Keratinocyte (primary cell): Measurements from ENCODE around the gene CPSF3. TPM values are rescaled to one million over a fixed set of nuclear protein-coding genes. Genes with fewer than 3 reads are reported as not detected.

Experiments used
- DNase-seq: peaks from one replicate; pipeline ENCODE4 v3.0.0-alpha.2; 2011; ENCODE audit warnings: low read depth, missing footprints, low spot score
- FAIRE-seq: peaks from 2 replicates; lab custom pipeline; 2011; peaks lifted over from hg19 to GRCh38; lab: Jason Lieb, UNC
- H2AFZ ChIP-seq: 2 replicates; pipeline ENCODE4 v1.6.0; 2012; ENCODE audit warnings: low read length, control low read depth, inconsistent platforms; ENCODE audit not compliant: control insufficient read depth
- H3K27ac ChIP-seq: 2 replicates; pipeline ENCODE4 v1.5.1; 2011; ENCODE audit warnings: low read length; ENCODE audit not compliant: control insufficient read depth, insufficient read depth
- H3K27me3 ChIP-seq: 3 replicates; pipeline ENCODE4 v1.6.0; 2011; ENCODE audit warnings: low read length; ENCODE audit not compliant: control insufficient read depth, insufficient read depth; ENCODE audit errors: extremely low read depth
- H3K36me3 ChIP-seq, 2 experiments: 2 replicates in 1 of 2; 3 replicates in 1 of 2; pipeline ENCODE4 v1.5.1; 2011; ENCODE audit warnings: low read length in 2 of 2, mild to moderate bottlenecking in 1 of 2; ENCODE audit not compliant: control insufficient read depth in 2 of 2, insufficient read depth in 2 of 2; ENCODE audit errors: extremely low read depth in 1 of 2
- H3K4me1 ChIP-seq: 3 replicates; pipeline ENCODE4 v1.5.1; 2011; ENCODE audit warnings: low read length; ENCODE audit not compliant: control insufficient read depth, insufficient read depth; ENCODE audit errors: extremely low read depth
- H3K4me2 ChIP-seq: 3 replicates; pipeline ENCODE4 v1.6.0; 2011; ENCODE audit warnings: low read depth, low read length; ENCODE audit not compliant: control insufficient read depth, insufficient read depth; ENCODE audit errors: extremely low read depth
- H3K4me3 ChIP-seq, 3 experiments: fragments of 200-600 bp in 1 of 3; sonication (generic) in 1 of 3; 2 replicates in 2 of 3; 3 replicates in 1 of 3; pipeline ENCODE4 v1.5.1; 2011 to 2016; ENCODE audit warnings: low read length in 3 of 3, mild to moderate bottlenecking in 3 of 3, control low read depth in 2 of 3, inconsistent platforms in 1 of 3, low read depth in 1 of 3, mixed read lengths in 1 of 3, mixed run types in 1 of 3, moderate library complexity in 1 of 3; ENCODE audit not compliant: control insufficient read depth in 2 of 3, insufficient read depth in 2 of 3; ENCODE audit errors: extremely low read depth in 1 of 3
- H3K79me2 ChIP-seq: 2 replicates; pipeline ENCODE4 v1.6.0; 2012; ENCODE audit warnings: low read length; ENCODE audit not compliant: control insufficient read depth, insufficient read depth
- H3K9ac ChIP-seq: 3 replicates; pipeline ENCODE4 v1.6.0; 2011; ENCODE audit warnings: low read length; ENCODE audit not compliant: control insufficient read depth, insufficient read depth; ENCODE audit errors: extremely low read depth
- H3K9me1 ChIP-seq: 3 replicates; pipeline ENCODE4 v1.6.0; 2011; ENCODE audit warnings: low read length; ENCODE audit not compliant: control insufficient read depth, insufficient read depth; ENCODE audit errors: extremely low read depth
- H3K9me3 ChIP-seq: 2 replicates; pipeline ENCODE4 v1.5.1; 2012; ENCODE audit warnings: low read depth, low read length; ENCODE audit not compliant: control insufficient read depth
- H4K20me1 ChIP-seq: 3 replicates; pipeline ENCODE4 v1.6.0; 2011; ENCODE audit warnings: low read length; ENCODE audit not compliant: control insufficient read depth, insufficient read depth; ENCODE audit errors: extremely low read depth
- EZH2 ChIP-seq: IDR thresholded peaks from one replicate; pipeline ENCODE4 v1.6.1; 2012; ENCODE audit warnings: inconsistent platforms, mild to moderate bottlenecking, low read length, moderate library complexity
- dilution Hi-C: fragments of 300-500 bp; cut with MboI; formaldehyde crosslinking; loops from one replicate; pipeline ENCODE4 v1.7.0; 2020; ENCODE audit warnings: low sequenced_read_pairs; ENCODE audit not compliant: extremely low pct_ligation_motif_present
- polyA plus RNA-seq, 5 experiments: library from polyadenylated mRNA; depleted of rRNA in 3 of 5; stranded (reverse) in 3 of 5; stranded (forward) in 1 of 5; unstranded in 1 of 5; fragments of >200 nt; gene quantifications; 1 replicate in 1 of 5; 2 replicates in 3 of 5; 3 replicates in 1 of 5; pipeline versions ENCODE4 v1.2.1 to v1.2.3, GENCODE V29; 2011 to 2012; ENCODE audit warnings: missing spikeins in 2 of 5, low read depth in 1 of 5, low replicate concordance in 1 of 5
- TF ChIP-seq, protein P1 (sequence below), 3 experiments: IDR thresholded peaks in 1 of 3; conservative IDR thresholded peaks in 1 of 3; optimal IDR thresholded peaks in 1 of 3; 2 replicates in 2 of 3; 3 replicates in 1 of 3; pipeline versions ENCODE3 to v1.5.1; 2011; ENCODE audit warnings: low read length in 3 of 3, mild to moderate bottlenecking in 3 of 3, moderate library complexity in 2 of 3, control low read depth in 1 of 3, inconsistent platforms in 1 of 3; ENCODE audit not compliant: insufficient read depth in 2 of 3; ENCODE audit errors: extremely low read depth in 1 of 3

CPSF3 gene
- polyA plus RNA-seq, 1 donor (not counting 4 experiments of a cell fraction or from before 2014, with no cell fraction given), result 31.1 TPM

DNA sequence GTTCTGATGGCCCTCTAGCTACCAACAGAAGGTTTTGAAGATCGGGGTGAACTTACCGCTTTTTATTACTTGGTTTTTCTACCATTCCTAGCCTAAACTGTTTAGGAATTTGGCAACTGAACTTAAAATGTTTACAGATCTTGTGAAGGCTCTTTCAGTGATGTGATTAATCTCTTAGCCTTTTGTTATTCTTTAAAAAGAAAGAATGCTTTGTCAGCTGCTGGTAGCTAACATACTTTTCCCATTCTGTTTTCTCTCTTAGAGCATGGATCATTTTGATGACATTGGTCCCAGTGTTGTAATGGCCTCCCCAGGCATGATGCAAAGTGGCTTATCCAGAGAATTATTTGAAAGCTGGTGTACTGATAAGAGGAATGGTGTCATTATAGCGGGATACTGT, 18.1 kb downstream of the CPSF3 start:
- FAIRE-seq, result no peak
- H3K27ac ChIP-seq, result no peak overlapping the region
- TF ChIP-seq, protein P1, sequence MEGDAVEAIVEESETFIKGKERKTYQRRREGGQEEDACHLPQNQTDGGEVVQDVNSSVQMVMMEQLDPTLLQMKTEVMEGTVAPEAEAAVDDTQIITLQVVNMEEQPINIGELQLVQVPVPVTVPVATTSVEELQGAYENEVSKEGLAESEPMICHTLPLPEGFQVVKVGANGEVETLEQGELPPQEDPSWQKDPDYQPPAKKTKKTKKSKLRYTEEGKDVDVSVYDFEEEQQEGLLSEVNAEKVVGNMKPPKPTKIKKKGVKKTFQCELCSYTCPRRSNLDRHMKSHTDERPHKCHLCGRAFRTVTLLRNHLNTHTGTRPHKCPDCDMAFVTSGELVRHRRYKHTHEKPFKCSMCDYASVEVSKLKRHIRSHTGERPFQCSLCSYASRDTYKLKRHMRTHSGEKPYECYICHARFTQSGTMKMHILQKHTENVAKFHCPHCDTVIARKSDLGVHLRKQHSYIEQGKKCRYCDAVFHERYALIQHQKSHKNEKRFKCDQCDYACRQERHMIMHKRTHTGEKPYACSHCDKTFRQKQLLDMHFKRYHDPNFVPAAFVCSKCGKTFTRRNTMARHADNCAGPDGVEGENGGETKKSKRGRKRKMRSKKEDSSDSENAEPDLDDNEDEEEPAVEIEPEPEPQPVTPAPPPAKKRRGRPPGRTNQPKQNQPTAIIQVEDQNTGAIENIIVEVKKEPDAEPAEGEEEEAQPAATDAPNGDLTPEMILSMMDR (optimal IDR thresholded peaks at IDR 0.05 in 1 of 3, IDR thresholded peaks at IDR 0.05 in 1 of 3, conservative IDR thresholded peaks at IDR 0.05 in 1 of 3; ENCODE audit: extremely low read depth in 1 of 3, insufficient read depth in 2 of 3, low read length in 3 of 3), result no peak
- no peak for TF ChIP-seq EZH2

DNA sequence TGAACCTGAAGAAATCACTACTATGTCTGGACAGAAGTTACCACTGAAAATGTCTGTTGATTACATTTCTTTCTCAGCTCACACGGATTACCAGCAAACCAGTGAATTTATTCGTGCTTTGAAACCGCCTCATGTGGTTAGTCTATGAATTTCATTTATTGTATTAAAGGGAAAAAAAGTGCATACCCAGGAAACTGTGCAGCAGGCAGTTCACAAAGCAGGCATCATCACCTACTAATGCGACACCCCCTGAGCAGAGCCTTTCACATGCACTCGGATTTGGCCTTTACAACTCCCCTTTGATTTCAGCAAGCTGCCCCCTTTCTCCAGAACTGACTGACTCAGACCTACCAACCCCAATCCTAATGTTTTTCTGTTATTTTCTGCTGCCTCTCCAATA, 20.1 kb downstream of the CPSF3 start:
- no peaks in the 10 kb centered on the region for H3K27me3 ChIP-seq
- H3K9ac ChIP-seq, result no peak overlapping the region
- no peaks in the 10 kb centered on the region for H3K9me1 ChIP-seq
- FAIRE-seq (no peak), DNase-seq (no peak)
- no peaks in the 10 kb centered on the region for H3K79me2 ChIP-seq
- H3K4me3 ChIP-seq, result no peak overlapping the region
- H3K4me2 ChIP-seq, result no peak overlapping the region
- no peaks in the 10 kb centered on the region for H4K20me1 ChIP-seq
- H3K36me3 ChIP-seq, result peaks cover 17 to 20% of the 10 kb centered on the region in 2 experiments
- dilution Hi-C loops, result no loop called here
- TF ChIP-seq, protein P1 (optimal IDR thresholded peaks at IDR 0.05 in 1 of 3, IDR thresholded peaks at IDR 0.05 in 1 of 3, conservative IDR thresholded peaks at IDR 0.05 in 1 of 3; ENCODE audit: extremely low read depth in 1 of 3, insufficient read depth in 2 of 3, low read length in 3 of 3), result no peak
- TF ChIP-seq EZH2, result no peak
- no peaks in the 10 kb centered on the region for H3K4me1 ChIP-seq
- H3K27ac ChIP-seq, result no peak overlapping the region
- no peaks in the 10 kb centered on the region for H3K9me3 ChIP-seq
- H2AFZ ChIP-seq, result no peak overlapping the region

More for the DNA sequence above, 18.1 kb downstream of the CPSF3 start:
- Histone ChIP-seq H3K9me1 (no peaks in the 10 kb centered on the region), H3K9me3 (no peaks in the 10 kb centered on the region), H3K36me3 (peaks cover 22 to 25% of the 10 kb centered on the region in 2 experiments), H3K9ac (no peak overlapping the region), H3K27me3 (no peaks in the 10 kb centered on the region), H3K4me2 (no peak overlapping the region), H2AFZ (no peak overlapping the region), H3K4me1 (no peaks in the 10 kb centered on the region), H3K4me3 (no peak overlapping the region), H4K20me1 (no peaks in the 10 kb centered on the region), H3K79me2 (no peaks in the 10 kb centered on the region)
- dilution Hi-C loops, result no loop called here
- DNase-seq, result no peak
